CMK (cell line): Measurements from ENCODE around the gene MED9.
A peak's percentile ranks its signal among the peaks of the same experiment; 100 is the strongest.
"Not testable (repeated sequence)": the region's sequence is repeated elsewhere in the genome, so short reads cannot be mapped to it uniquely, and the experiment has no call there.

Source experiments
- DNase-seq: peaks from one replicate; pipeline ENCODE4 v3.0.0-alpha.2; 2010; ENCODE audit warnings: low read depth

MED9 gene, protein sequence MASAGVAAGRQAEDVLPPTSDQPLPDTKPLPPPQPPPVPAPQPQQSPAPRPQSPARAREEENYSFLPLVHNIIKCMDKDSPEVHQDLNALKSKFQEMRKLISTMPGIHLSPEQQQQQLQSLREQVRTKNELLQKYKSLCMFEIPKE

DNA sequence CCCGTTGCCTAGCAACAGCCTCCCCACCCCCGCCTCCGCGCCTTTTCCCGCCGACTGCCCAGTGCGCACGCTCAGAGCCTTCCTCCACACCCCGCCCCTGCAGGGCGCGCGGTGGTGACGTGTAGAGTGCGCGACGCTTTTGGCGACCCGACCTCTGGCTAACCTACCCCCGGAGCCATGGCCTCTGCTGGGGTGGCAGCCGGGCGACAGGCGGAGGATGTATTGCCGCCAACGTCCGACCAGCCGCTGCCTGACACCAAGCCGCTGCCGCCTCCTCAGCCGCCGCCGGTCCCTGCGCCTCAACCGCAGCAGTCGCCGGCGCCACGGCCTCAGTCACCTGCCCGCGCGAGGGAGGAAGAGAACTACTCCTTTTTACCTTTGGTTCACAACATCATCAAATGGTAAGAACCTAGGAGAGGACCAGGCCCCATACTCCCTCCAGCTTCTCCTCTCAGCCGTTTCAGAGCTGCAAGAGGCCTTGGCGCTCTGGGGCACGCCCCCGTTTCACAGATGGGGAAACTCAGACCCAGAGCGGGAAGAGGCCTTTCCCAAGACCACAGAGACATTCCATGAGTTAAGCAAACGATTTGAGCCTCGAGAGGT, at the start of gene MED9:
TSS of gene MED9 (plus strand) at position 136 of the 603 bp plus-strand sequence. CDS start at position 178, 42 bp downstream.
- DNase-seq: peak; percentile 82

DNA sequence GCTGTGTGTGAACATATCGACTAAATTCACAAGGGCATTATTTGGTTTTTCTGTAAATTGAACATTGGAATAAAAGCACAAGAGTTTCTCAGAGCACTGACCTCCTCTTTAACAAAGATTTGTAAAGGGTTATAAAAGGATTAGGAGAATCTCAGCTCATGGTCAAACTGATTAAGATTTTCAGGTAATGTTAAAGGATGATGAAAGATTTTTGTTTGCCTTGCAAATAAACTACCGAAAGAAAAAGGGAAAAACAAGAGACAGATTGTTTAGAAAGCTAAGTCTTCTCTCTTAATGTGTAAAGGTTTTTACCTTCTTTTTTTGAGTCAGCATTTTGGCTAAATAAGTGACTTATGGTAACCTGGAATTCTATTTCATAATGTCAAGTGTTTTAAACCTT, 47.6 kb upstream of the MED9 start:
- no peak for DNase-seq

DNA sequence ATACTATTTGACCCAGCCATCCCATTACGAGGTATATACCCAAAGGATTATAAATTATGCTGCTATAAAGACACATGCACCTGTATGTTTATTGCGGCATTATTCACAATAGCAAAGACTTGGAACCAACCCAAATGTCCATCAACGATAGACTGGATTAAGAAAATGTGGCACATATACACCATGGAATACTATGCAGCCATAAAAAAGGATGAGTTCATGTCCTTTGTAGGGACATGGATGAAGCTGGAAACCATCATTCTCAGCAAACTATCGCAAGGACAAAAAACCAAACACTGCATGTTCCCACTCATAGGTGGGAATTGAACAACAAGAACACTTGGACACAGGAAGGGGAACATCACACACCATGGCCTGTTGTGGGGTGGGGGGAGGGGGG, 45.9 kb upstream of the MED9 start:
- DNase-seq: not testable (repeated sequence)

DNA sequence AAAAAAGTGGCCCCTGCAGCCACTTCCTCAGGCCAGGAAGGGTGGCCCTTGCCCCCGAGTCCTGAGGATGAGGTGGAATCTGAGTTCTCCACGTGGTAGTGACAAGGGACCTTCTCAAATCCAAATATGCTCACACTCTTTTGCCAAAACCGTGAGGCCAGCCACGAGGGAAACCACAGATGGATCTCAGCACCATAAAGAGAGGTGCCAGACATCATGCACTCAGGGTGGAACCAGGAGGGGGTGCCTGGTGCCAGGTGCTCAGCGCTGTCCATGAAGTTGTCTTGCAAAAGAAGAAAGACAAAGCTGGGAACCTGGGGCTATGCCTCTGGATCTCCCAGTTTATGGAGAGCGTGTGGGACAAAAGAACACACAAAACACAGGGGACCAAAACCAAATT, 45.2 kb upstream of the MED9 start:
- DNase-seq: no peak

DNA sequence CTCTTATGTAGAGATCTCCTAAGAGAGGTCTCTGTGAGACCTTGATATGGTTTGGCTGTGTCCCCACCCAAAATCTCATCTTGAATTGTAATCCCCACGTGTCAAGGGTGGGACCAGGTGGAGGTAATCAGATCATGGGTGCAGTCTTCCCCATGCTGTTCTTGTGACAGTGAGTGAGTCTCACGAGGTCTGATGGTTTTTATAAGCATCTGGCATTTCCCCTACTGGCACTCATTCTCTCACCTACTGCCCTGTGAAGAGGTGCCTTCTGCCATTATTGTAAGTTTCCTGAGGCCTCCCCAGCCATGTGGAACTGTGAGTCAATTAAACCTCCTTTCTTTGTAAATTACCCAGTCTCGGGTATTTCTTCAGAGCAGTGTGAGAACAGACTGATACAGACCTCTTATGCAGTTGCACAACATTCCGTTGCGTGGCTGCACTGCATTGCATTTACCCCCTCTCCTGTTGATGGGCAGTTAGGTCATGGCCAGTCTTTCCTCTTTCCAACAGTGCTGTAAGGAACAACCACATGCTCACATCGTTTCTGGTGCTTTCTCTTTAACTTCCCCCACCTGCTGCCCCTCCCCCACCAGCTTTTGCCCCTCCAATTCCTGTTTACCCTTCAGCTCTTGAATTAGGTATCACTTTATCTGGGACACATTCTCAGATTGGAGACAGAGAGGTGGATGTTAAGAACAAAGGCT, 43.6 kb upstream of the MED9 start:
- DNase-seq: no peak

DNA sequence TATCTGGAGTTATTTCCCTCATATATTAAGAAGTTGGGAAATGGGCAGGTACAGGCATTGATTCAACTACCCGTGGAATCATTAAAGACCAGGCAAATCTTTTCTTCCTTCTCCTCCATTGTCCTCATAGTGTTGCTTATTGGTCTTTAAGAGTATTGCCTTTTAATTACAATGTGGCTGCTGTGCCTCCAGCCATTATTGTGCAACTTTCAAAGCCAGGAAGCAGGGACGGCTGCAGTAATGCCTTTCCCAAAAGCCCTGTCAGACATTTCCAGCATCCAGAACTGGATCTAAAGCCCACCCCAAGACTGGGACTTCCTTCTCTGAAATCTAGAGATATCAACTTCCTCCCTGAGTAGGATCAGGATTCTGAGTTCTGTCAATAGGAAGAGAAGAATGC, 42.3 kb upstream of the MED9 start:
- DNase-seq: no peak

DNA sequence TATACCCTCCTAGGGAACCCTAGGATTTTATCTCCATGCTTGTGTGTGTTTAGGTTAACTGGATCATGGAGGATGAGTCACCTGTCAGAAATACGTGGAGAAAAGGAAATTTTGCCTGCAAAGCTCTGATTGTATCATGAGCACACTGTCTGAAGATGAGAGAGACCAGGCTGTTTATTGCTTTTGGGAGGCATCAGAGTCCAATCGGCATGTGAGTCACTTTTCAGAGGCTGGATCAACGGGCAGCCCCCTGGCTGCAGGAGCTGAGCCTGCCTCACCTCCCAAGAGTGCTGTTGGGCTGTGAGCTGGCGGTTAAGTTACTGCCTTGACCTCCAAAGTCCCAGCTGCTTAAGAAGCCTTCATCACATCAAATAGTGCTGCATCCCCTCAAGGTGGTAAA, 41.5 kb upstream of the MED9 start:
- DNase-seq: no peak

DNA sequence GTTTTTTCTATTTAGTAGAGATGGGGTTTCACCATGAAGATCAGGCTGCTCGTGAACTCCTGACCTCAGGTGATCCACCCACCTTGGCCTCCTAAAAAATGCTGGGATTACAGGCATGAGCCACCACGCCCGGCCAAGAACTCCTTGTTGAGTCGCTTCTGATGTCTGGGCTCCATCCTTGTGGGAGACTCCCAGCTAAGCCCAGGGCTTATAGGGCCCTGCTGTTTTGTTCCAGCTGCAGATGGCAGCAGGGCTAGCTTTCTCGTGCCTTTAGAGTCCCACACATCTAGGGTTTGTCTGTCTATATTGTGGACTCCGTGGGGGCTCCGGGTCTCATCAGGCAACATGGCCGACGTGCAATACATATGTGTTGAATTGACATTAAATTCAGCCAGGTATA, 39.3 kb upstream of the MED9 start:
- no peak for DNase-seq

DNA sequence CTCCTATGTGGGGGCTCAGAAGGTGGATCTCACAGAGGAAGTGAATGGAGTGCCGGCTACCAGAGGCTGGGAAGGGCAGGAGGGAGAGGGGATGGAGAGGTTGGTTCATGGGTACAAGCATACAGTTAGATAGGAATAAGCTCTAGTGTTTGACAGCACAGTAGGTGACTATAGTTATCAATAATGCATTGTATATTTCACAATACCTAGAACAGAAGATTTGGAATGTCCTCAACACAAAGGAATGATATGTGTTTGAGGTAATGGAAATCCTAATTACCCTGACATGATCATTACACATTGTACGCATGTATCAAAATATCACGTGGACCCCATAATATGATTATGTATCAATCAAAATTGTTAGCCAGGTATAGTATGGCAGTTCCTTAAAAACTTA, 38.9 kb upstream of the MED9 start:
- no peak for DNase-seq

DNA sequence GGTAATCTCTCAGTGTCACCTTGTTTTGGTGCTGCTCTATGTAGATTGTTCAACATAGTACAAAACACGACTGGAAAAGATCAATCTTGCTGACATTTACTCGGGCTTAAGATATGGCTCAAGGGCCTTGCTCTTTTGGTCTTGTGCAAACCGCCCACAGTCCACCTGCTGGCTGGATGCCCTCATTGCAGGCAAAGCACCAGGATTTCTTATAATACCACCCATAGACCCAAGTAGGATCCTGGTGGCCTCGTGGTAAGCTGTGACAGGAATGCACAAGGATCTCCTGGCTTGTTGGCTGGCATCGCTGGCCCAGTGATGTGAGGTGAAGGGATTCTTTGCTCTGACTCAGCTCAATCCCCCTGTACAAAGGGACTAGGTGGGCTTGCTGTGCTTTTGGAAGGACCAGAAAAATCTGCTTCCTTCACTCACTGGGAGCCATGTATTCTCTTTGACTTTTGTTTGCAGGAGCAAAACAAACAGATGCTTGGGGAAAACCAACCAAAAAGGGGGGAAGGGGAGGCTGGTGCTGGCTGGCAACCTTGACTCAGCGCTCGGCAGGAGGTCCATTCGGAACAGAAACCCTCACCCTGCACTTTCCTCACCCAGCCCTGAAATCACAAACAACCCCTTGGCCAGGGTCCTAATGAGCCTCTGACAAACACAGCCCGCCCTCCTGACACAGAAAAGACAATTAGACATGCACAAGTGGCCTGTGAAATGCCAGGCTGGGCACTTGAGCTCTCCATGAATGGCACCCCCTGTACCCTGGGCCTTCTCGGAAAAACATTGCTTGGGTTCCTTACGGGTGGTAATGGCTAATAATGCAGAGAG, 36.6 kb upstream of the MED9 start:
- no peak for DNase-seq

DNA sequence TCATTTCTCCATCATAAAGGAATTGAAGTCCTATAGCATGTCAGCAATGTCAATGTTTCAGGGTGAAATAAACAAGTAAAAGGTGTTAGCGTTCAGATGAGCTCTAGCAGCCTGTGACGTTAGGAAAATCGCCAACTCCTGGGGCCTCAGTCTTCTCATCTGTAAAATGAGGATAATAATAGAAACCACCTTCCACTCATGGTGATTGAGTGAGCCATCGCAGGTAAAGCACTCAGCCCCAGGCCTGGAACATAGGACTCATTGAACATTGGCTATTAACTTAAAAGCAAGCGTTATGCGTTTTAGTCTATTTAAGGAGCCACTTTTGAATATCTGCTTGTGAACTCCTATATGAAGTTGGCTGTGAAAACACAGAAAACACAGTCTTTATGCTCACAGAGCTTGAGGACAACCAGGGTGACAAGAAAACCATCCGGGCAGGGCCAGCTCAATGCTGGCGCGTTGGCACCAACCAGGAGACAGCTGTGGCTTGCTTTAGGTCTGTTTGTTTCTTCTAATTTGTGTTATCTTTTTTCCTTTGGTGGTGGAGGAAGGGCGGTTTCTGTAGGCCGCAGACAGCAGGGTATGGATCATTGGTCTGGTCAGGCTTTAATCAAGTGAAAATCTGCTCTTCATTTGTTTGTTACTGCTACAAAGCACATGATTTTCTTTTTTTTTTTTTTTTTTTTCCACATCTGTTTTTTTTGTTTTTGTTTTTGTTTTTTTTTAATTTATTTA, 35.7 kb upstream of the MED9 start:
- no peak for DNase-seq

DNA sequence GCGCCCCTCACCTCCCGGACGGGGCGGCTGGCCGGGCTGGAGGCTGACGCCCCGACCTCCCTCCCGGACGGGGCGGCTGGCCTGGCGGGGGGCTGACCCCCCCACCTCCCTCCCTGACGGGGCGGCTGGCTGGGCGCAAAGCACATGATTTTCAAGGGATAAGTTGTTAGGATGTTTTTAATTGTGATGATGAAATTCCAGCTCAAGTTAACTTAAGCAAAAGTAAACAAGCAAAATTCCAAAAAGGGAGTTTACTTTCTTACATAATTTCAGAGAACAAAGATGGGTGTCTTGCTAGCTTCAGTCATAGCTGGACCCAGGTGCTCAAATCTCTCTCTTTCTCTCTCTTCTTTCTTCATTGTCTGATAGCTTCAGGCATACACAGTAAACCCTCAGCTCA, 33.6 kb upstream of the MED9 start:
- no peak for DNase-seq

DNA sequence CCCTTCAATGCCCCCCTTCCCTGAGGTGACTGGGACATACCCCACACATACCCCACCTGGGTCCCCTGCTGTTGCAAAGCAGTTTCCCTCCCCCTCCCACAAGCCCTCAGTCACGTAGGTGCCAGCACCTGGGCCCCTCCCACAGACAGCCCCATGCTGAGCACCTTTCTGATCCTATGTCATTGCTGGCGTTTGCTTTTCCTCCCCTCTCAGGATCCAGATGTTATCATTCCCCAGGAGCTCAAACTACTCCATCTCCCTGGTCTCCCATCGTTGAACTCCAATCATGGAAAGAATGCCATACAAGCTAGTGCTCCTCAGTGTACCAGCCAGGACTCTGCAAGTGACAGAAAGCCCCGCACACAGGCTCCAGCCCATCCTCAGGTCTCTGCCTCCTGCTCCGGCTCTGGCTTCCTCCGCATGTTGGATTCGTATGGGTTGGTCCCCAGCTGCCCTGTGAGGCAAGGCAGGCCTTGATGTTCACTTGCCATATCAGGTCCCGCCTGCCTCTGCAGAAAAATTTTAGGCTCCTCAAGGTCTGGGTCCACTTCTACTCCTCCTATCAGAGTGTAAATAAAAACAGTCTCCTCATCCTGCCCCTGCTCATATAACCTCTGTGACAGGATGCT, 31.4 kb upstream of the MED9 start:
- no peak for DNase-seq

DNA sequence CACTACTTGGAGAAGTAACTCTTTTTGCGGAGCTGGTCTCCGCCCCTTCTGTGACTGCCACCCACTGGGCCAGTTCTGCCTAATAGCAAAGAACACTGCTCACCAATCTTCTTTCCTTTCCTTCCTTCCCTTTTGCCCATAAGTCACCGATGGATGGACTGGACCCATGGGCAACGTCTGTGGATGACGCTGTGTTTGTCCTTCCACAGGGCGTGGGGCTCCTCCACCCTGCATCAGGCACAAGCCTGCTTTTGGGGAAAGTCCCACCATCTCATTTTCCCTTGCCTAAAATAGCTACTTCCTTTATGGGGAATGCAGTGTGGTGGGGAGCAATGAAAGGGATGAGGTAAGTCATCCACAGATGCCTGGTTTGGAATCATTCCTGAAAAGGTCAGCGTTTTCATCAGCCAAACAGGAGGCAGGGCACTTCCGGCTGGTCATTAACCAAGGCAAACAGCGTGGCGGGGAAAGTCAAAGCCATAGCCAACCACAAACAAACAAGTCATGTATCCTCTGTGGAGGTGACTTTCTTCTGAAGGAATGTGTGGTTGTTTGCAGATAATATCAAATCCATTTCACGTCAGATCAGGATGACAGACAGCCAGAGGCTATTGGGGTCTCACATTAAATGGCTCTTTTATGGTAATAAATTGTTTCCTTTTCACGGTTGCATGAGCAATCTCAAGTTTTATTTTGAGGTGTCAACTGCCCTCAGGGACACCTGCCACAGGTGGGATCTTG, 30.7 kb upstream of the MED9 start:
- no peak for DNase-seq

DNA sequence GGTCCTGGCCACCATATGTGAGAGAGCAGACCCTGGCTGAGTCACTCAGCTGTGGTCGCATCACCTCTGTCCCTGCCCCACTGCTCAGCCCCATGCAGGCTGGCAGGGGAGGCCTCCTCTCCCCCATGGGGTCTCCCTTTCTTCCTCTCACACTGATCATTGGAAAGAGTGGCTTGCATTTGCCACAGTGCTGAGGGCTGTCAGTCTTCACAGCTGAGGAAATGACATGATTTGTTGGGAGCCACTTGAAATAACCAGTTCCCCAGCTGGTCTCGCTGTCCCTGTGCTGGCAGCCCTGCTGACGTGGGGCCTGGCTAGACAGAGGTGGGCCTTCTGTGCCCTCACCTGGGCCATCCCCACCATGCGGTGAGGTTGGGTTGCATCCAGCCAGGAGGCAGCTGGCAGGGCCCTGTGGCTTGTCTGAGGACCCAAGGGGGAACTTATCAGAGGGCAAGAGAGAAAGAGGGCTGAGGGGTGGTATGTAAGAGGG, 30.1 kb upstream of the MED9 start:
- no peak for DNase-seq

DNA sequence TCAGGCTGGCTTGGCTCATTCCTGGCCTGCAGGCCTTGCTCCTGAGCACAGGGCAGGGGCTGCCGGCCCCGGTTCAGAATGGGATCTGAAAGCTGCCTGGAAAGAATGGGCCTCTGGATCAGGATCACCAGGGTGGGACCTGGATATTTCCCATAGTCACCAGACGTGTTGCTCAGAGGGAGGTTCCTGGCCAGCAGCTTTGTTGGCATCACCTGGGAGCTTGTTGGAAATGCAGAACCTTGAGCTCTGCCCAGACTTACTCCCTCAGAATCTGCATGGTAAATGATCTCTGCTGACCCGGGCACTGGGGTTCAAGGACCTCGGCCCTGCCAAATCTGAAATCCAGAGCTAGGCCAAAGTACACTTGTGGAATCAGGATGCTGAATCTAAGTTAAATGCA, 29.5 kb upstream of the MED9 start:
- no peak for DNase-seq

DNA sequence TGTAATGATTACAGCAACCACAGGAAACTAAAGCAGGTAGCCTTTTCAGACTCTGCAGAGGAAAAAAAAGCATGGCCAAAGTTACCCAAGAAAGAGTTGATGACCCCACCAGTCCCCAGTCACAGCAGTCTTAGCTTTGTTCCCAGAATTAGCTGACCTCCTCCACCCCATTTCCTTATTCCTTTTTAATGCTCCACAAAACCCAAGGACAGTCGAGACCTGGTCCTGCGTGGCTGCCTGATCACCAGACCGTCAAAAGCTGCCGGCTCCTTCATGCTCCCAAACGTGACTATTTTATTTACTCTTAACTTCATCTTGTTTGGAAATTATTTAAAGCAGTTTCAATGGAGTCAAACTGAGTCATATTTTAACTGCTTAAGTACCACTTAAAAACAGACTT, 28.7 kb upstream of the MED9 start:
- no peak for DNase-seq

DNA sequence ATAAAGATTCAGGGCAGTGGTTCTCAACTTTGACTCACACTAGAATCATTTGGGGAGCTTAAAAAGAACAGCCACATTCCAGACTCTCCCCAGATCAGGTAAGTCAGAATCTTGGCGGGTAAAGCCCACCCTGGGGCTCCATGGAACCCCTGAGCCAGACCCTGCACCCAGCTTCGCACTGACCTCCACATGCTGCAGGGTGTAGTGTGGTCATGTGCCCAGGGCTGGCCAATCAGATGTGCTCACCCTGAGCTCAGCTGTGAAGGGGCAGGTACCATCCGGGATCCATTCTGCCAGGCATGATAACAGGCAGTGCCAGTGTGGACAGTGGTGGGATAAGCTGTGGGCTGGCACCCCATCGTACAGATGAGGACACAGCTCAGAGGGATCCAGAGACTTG, 28.1 kb upstream of the MED9 start:
- DNase-seq: no peak

DNA sequence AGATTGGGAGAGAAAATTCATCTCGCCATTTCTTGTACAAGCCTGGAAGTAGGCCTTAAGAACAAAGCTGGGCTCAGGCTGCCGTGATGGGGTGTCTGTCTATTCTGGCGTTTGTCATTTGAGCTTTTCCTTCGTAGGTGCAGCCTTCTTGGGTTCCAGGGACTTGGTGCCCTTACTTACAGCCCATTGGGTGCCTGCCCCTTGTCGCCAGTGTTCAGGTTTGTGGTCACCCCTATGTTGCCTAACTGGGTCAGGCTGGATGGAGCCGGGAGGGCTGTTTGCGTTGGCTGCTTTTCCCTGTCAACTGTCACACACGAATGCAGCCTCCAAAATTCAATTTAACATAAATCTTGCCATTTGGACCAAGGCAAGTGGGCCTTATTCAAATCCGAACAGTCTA, 23.7 kb upstream of the MED9 start:
- no peak for DNase-seq

DNA sequence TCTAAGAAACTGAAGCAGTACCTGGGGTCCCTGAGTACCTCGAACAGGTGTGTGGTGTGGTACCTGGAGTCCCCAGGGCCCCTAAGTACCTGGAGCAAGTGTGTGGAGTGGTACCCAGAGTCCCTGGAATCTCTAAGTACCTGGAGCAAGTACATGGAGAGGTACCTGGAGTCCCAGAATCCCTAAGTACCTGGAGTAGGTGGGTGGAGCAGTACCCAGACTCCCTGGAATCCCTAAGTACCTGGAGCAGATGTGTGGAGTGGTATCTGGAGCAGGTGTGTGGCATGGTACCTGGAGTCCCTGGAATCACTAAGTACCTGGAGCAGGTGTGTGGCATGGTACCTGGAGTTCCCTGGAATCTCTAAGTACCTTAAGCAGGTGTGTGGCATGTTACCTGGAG, 22.5 kb upstream of the MED9 start:
- no peak for DNase-seq

DNA sequence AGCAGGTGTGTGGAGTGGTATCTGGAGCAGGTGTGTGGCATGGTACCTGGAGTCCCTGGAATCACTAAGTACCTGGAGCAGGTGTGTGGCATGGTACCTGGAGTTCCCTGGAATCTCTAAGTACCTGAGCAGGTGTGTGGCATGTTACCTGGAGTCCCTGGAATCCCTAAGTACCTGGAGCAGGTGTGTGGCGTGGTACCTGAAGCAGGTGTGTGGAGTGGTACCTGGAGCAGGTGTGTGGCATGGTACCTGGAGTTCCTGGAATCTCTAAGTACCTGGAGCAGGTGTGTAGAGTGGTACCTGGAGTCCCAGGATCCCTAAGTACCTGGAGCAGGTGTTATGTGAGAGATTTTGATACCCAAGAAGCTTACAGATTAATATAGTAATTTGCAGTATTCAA, 22.1 kb upstream of the MED9 start:
- not testable (repeated sequence) for DNase-seq
